Stimulated activated CD4-positive, alpha-beta T cell treated with anti-CD3 and anti-CD28 coated beads, Interleukin-15, amount 100 ng/mL, for 1 hour (primary cell): ENCODE measurements around the gene FAM186B.

ENCODE experiments used
- DNase-seq, 2 donors: peaks; one replicate each; pipeline ENCODE4 v3.0.0-alpha.2; 2020; ENCODE audit warnings: low read depth in 1 of 2, low spot score in 1 of 2

The FAM186B gene

GRCh38 chr12:49609875-49610154, 4.4 kb upstream of the FAM186B start:
- DNase-seq, result no peak

DNA sequence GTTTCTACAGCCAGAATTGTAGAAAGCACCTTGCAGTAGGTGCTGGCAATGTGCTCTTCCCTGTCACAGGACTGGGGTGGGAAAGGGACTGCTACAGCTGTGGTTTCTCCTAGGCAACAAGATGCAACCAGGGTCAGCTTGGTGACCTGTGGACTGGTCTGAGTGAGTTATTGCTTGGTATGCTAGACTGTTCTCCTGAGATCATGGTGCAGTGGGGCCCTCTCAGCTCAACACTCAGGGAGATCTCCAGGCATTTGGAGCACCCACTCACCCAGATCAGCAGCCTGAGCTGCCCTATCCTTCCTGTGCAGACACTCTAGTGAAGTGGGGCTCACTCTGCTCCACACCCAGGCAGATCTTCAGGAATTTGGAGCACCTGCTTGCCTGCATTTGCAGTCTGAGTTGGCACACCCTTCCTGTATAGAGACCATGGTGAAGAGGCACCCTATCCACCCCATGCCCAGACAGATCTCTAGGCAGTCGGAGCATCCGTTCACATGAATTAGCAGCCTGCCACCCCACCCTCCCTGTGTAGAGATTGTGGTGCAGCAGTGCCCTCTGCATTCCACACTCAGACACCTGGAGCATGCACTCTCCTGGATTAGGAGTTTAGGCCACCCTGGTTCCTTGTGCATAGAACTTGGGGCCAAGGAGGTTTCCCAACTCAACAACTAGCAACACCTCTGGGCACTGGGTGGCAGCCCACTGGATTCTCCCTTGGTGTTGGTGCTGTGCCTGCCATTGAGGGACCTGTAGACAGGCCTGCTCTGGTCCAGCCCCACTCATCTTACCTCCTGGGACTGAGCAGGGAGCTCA, 3.8 kb upstream of the FAM186B start:
- DNase-seq, result no peak

DNA sequence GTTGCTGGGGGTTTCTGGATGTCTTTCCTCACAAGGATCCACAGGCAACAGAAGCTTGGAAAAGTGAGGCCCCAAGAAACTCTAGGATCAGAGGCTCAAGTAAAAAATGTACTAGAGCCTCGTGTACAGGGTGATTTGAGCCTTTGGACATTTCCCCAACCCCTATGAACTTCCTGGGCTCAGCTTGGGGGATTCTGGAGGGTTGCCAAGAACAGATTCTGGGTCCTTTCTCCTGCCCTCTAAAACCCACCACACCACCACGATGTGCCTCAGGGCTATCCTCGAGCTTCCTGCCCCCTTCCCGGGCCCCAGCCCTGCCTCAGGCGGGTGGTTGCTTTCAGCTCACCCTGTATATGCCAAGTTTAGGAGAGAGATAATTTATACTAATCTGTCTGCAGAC, 583 bp downstream of the FAM186B start:
- DNase-seq, result no peak

GRCh38 chr12:49603721-49604120, 1.7 kb downstream of the FAM186B start:
- DNase-seq, result no peak

DNA sequence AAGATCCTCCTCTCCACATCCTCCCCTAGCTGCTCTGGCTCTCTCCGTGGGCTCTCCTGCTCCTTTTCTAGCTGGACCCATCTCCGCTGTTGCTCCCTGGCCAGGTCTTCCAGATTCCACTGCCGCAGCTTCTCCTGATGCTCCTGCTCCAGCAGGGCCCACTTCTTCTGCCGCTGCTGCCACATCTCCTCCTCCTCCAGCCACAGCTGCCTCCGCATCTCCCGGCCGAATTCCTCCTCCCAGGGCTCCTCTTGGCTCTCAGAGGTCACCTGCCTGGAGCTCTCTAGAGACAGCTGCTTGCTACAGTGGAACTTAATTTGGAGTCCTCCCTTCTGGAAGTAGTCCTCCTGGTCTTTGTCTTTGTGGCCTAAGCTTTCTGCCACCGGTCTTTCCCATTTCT, 5.5 kb downstream of the FAM186B start:
- no peak for DNase-seq

DNA sequence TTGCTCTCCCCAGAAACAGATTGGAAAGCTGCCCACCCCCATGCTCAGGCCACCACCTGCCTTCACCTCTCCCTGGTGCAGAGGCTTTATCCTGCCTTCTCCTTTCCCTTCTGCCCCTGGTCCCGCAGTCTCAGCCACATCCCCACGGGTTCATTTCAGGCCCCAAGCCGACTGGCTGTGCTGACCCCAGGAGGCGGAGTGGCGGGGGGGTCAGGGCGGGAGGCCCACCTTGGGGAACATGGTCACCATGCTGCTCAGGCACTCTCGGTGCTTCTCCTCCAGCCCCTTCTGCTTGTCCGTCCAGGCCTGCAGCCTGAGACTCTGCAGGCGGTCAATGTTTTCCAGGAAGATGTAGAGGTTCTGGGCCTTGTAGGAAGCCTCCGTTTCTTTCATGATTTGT, 6.9 kb downstream of the FAM186B start:
- no peak for DNase-seq

- no peak for DNase-seq
Measured at GRCh38 chr12:49588721-49589516, 16.5 kb downstream of the FAM186B start.

DNA sequence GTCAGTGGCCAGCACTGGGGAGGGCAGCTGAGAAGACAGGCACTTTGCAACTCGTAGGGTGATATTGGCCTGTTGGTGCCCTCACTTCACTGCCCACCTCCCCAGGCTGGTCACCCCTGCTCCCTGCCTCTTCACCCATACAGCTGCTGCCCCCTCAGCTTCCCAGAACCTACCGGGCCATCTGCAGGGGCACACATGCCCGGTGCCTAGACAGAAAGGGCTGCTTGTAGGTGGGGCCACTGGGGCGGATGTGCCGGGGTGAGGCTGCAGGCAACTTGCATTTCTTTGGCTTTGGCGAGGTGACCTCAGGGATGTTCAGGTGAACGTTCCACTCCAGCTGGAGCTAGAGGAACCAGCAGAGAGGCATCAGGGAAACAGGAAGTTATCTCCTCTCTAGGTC, 17.2 kb downstream of the FAM186B start:
- DNase-seq, result no peak

DNA sequence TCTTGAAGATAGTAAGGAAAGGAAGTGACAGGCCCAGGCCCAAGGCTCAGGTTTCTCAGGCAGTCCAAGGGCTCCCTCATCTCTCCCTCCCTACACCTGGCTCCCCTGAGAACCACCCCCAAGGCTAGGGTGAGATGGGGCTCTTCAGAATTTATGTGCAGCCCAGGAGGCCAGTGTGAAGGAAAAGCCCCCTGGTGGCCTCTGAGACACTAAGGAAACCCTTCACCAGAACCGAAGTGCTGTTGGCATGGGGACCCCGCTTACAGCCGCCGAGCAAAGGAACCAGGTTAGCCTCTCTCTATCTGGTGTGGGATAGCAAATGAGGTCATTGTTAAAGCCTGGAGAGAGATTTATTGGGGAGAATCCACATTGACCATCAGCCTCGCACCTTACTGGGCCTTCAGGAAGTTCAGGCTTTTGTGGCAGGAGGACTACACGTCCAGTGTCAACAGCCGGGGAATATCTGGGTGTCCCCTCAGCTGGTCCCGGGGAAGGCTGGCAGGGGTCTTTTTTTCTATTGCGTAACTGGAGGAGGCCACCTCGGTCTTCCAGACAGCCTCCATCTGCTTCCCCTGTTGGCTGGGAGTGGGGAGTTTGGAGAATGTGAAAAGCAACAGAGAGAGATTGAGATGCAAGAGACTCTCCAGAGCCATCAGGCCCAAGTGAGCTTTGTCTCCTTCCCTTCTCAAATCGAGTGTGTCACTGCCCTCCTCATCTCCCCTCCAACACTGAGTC, 18.1 kb downstream of the FAM186B start:
- DNase-seq, result no peak

DNA sequence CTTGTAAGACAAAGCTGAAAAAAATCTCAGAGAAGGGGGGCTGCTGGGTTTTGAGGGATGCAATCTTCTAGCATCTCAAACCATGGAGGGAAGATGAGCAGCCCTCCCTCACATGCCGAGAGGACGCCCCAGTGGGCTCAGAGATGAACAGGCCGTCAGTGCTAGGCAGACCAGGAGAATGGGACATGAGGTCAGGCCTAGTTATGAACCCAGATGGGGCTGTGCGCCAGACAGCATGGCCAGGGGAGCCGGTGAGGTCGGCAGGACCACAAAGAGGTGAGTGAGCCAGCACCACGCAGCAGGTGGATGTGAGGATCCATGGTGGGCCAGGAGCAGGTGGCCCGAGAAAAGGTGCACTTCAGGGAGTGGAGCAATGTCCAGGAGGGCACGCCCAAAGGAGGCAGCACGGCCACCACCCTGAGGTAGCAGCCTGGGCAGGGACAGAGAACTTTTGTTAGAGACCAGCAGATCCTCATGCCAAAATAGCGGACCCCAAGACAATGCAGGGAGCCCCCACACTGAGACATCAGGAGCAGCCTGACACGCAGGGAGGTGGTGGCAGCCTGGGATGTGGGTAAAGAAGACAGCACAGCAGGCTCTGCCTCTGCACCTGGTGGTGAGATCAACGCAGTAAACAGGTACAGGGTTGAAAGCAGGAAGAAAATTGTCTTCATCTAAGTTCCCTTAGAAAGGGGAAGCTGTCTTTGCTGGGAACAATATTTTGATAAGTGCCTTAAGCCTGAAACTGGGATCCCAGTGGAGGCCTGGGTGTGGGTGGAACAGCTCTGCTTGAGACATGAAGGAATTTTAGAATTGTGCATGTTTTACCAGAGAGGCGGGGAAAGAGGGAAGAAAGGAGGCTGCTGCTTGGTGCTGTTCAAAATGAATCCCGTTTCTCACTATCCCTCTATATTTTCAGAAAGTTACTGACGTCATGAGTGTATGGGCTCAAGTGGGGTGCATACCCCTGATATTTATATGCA, 19.7 kb downstream of the FAM186B start:
- no peak for DNase-seq

- DNase-seq, result no peak
Measured at GRCh38 chr12:49584591-49584990, 20.8 kb downstream of the FAM186B start.

- no peak for DNase-seq
Measured at GRCh38 chr12:49583366-49584094, 21.9 kb downstream of the FAM186B start.

- DNase-seq, result no peak
Measured at GRCh38 chr12:49582850-49583249, 22.6 kb downstream of the FAM186B start.

DNA sequence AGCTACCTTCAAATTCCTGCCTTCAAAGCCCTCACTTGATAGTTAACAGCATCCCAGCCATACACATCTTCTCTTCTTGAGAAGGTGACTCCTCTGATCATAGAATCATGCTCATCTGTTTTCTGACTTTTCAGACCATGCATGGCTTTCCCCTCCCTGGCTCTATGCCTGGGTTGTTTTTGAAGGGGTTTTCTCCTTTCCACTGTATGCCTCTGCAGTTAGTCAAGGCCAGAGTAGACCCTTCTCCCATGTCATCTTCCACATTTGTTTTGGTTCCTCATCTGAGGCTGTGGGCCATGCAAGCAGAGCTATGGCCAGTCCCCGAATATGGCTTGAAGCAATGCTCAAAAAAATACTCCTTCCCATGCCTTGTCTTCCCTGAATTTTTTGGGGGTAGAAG, 23.2 kb downstream of the FAM186B start:
- DNase-seq, result no peak

- DNase-seq, result peak in 1 of 2 donors; percentile 15
Measured at GRCh38 chr12:49580572-49581535, 24.6 kb downstream of the FAM186B start.

DNA sequence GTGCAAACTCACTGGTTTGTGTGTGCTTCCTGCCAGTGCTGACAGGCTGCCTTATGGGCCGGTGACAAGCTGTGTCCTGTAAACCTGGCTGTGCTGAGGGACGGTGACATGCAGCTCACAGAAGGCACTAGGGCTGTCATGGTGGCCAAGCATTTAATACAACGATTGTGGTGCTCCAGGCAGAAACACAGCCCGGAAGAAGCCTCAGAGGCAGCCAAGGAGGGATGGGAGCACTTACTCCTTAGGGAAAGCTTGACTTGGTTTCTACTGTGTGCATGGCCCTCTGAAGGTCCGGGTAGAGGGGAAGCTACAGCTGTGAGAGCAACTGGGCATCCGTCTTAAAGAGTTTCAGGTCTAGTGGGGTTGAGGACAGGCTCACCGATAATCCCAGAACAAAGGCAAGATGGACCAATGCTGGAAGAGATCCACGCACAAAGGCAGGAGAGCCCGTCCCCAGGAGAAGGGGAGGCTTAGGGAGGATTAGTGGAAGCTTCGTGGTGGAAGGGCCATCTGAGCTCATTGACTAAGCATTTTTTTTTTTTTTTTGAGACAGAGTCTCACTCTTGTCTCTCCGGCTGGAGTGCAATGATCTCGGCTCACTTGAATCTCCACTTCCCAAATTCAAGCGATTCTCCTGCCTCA, 26.8 kb downstream of the FAM186B start:
- DNase-seq, result no peak

DNA sequence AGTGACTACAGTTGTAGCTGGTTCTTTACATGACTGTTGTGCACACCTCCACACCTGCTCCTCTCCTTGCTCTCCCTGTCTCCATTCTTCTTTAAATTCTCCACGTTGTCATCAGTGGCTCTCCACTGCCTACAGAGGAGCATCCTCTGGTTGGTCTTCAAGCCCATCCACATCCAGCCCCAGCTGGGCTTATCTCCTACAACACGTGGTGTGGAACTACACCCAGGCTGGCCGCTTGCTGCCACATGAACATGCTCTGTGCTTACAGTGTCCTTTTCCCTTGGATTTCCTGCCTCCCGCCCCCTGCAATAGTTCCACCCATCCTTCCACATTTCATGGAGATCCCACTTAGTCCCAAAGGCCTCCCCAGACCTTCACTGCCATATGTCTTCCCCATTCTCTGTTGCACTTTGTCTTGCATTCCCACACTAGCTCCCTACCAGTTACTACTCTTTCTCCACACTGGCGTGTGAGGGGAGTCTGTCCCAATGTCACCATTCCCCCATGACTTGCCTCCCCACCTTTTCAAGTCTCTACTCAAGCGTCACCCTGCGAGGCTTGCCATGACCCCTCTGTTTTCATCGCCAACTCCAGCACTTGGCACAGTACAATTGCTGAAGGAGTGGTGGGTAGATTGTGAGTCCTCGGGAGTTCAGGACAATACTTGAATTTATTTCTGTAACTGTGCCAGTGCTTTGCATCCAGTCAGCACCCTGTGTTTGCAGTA, 27.7 kb downstream of the FAM186B start:
- DNase-seq, result no peak
